VCaP (cell line): ENCODE results near the gene COL27A1.

Experiments
- H3K27ac ChIP-seq: fragments of 450-650 bp; 2 replicates; pipeline ENCODE4 v1.5.1; 2017
- CTCF ChIP-seq: fragments of 450-650 bp; conservative IDR thresholded peaks from 2 replicates; pipeline ENCODE4 v1.5.1; 2017; ENCODE audit warnings: mild to moderate bottlenecking, moderate library complexity

COL27A1 gene

DNA sequence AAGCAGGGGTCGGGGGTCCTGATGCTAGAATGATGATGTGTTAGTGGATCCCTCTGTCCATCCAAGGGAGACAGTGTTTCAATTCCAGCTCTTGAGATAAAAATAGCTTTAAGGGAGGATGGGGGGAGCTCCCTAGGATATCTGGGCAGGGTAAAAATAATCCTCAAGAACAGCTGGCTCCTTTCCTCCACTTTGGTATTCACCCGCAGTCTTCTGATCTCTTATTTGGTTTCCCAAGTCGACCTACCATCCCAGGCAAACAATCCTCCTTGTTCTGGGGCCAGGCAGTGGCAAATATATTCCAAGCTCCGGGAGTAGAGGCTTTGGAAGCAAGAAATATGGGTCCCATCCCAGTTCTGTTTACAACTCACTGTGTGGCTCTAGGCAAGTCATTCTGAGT is 14.5 kb upstream of the COL27A1 start:
- no peak for TF ChIP-seq CTCF
- no peak overlapping the region for H3K27ac ChIP-seq

- H3K27ac ChIP-seq, result no peak overlapping the region
- TF ChIP-seq CTCF, result no peak
Measured at GRCh38 chr9:114141553-114142402, 13.6 kb upstream of the COL27A1 start.

DNA sequence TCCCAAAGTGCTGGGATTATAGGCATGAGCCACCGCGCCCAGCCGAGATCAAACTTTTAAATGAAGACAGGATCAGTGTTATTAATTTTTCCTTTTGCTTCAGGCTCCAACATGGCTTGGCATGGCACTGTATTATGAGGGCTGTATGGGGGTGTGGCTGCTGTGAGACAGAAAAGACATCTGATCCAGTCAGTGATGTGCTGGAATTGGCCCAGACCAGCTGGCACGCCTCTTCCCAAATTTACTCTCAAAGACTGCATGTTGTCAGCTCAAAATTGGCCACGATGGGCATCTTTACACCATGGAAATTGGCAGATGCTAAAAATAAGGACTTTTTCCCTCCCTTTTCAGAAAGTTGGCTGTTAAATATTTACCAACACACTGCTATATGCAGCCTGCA is 12.1 kb upstream of the COL27A1 start:
- TF ChIP-seq CTCF, result no peak
- H3K27ac ChIP-seq, result no peak overlapping the region

- TF ChIP-seq CTCF, result no peak
- no peak overlapping the region for H3K27ac ChIP-seq
Measured at GRCh38 chr9:114146735-114147134, 8.6 kb upstream of the COL27A1 start.

GRCh38 chr9:114149181-114149580 is 6.2 kb upstream of the COL27A1 start:
- no peak for TF ChIP-seq CTCF

DNA sequence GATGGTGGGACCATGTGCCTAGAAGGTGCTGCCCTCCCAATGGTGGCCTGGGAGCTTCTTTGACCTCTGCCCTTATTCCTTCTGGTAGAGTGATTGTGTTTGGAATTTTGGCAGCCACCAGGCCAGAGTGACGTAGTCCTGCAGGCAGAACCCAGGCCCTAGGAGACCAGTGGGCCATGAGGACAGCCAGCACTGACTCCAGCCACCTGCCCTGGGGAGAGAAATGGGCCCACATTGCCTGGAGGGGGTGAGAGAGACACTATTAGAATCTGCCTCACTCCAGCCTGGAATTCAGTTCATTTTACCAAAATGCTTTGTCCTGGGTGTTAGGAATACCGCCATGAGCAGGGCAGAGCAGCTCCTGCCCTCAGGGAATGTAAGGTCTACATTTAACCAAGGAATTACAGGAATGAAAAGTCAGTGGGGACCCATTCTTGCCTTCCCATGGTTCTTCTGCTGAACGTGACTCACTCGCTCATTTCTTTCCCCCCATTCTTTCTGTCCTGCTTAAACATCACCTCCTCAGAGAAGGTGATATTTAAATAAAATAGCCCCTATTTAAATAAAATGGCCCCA is 5.5 kb upstream of the COL27A1 start:
- no peak overlapping the region for H3K27ac ChIP-seq
- TF ChIP-seq CTCF, result no peak

More at GRCh38 chr9:114149181-114149580, 6.2 kb upstream of the COL27A1 start:
- H3K27ac ChIP-seq, result no peak overlapping the region

DNA sequence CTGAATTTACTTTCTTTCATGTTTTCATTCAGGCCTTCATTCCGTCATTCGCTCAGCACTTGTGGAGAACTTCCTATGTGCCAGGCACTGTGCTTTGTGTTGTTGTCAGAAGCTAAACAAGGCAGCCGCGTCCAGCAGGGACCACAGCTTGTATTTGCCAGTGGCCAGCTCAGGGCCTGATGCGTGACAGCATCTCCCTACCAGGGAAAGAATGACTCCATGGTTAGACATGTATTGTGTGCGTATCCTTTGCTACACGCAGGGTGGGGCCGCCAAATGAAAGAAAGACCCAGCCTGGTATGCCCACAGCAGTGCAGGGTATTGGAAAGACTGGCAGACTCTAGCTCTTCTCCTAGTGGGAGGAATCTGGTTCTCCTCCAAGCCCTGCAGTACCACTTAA is 4.7 kb upstream of the COL27A1 start:
- TF ChIP-seq CTCF, result no peak
- no peak overlapping the region for H3K27ac ChIP-seq
